Glutamatergic neuron (in vitro differentiated cells): ENCODE measurements around the gene ARL14. TPM values are rescaled to one million over a fixed set of nuclear protein-coding genes. Genes with fewer than 3 reads are reported as not detected.

Source experiments
- DNase-seq: peaks from one replicate; pipeline ENCODE4 v3.0.0; 2022
- H3K27ac Mint-ChIP-seq: one replicate; pipeline ENCODE4 v1.8.0; 2020; ENCODE audit warnings: mild to moderate bottlenecking, mixed read lengths, inconsistent platforms; ENCODE audit not compliant: unreplicated experiment
- H3K27me3 Mint-ChIP-seq: one replicate; pipeline ENCODE4 v1.8.0; 2020; ENCODE audit warnings: mild to moderate bottlenecking, moderate library complexity, mixed read lengths, inconsistent platforms; ENCODE audit not compliant: unreplicated experiment
- H3K36me3 Mint-ChIP-seq: one replicate; pipeline ENCODE4 v1.8.0; 2020; ENCODE audit warnings: mild to moderate bottlenecking, mixed read lengths, inconsistent platforms; ENCODE audit not compliant: unreplicated experiment
- H3K4me1 Mint-ChIP-seq: one replicate; pipeline ENCODE4 v1.8.0; 2020; ENCODE audit warnings: mild to moderate bottlenecking, low read depth, mixed read lengths, inconsistent platforms; ENCODE audit not compliant: unreplicated experiment
- H3K4me3 Mint-ChIP-seq: one replicate; pipeline ENCODE4 v1.8.0; 2020; ENCODE audit warnings: mild to moderate bottlenecking, mixed read lengths, inconsistent platforms; ENCODE audit not compliant: unreplicated experiment
- H3K9me3 Mint-ChIP-seq: one replicate; pipeline ENCODE4 v1.8.0; 2020; ENCODE audit warnings: mild to moderate bottlenecking, moderate library complexity, mixed read lengths, inconsistent platforms; ENCODE audit not compliant: unreplicated experiment
- CTCF ChIP-seq: fragments of 200-600 bp; sonication (generic); IDR thresholded peaks from one replicate; pipeline ENCODE4 v1.5.0; 2021; ENCODE audit not compliant: partially characterized antibody, unreplicated experiment
- total RNA-seq: library from RNA; stranded (reverse); fragmentation: NEBNext Ultra II Directional; extraction: Animal tissue kit (Norgen Biotek cat#: 25700); gene quantifications from one replicate; pipeline ENCODE4 v1.2.1, GENCODE V29; 2021; ENCODE audit not compliant: unreplicated experiment

The ARL14 gene
- total RNA-seq, 1 donor from 2014 or later: not detected

- Mint-ChIP-seq H3K4me3 (no peak overlapping the region), H3K36me3 (no peaks in the 10 kb centered on the region), H3K27me3 (no peaks in the 10 kb centered on the region), H3K27ac (no peak overlapping the region), H3K4me1 (no peaks in the 10 kb centered on the region), H3K9me3 (no peaks in the 10 kb centered on the region)
- DNase-seq: no peak
- TF ChIP-seq CTCF: no peak
Observed at GRCh38 chr3:160673188-160673587, 3.8 kb upstream of the ARL14 start.

- Mint-ChIP-seq H3K9me3 (no peaks in the 10 kb centered on the region), H3K4me1 (no peaks in the 10 kb centered on the region), H3K36me3 (no peaks in the 10 kb centered on the region), H3K4me3 (no peak overlapping the region), H3K27ac (no peak overlapping the region), H3K27me3 (peaks cover 1% of the 10 kb centered on the region)
- DNase-seq: no peak
- no peak for TF ChIP-seq CTCF
Observed at GRCh38 chr3:160675566-160676124, 1.3 kb upstream of the ARL14 start.

GRCh38 chr3:160677459-160677881 lies 510 bp downstream of the ARL14 start:
- no peak for DNase-seq
- Mint-ChIP-seq H3K4me1 (no peaks in the 10 kb centered on the region), H3K27ac (no peak overlapping the region), H3K4me3 (no peak overlapping the region), H3K27me3 (peaks cover 1% of the 10 kb centered on the region), H3K36me3 (no peaks in the 10 kb centered on the region), H3K9me3 (no peaks in the 10 kb centered on the region)
- no peak for TF ChIP-seq CTCF

- no peaks in the 10 kb centered on the region for H3K4me1 Mint-ChIP-seq
- TF ChIP-seq CTCF: no peak
- H3K9me3 Mint-ChIP-seq: peaks cover 2% of the 10 kb centered on the region
- H3K27ac Mint-ChIP-seq: no peak overlapping the region
- H3K36me3 Mint-ChIP-seq: no peaks in the 10 kb centered on the region
- H3K27me3 Mint-ChIP-seq: peaks cover 1% of the 10 kb centered on the region
- DNase-seq: no peak
- no peak overlapping the region for H3K4me3 Mint-ChIP-seq
Observed at GRCh38 chr3:160678292-160678842, 1.4 kb downstream of the ARL14 start.

GRCh38 chr3:160684368-160684740 lies 7.4 kb downstream of the ARL14 start:
- no peak for TF ChIP-seq CTCF
- Mint-ChIP-seq H3K27me3 (peaks cover 1% of the 10 kb centered on the region), H3K9me3 (peaks cover 2% of the 10 kb centered on the region), H3K4me3 (no peak overlapping the region), H3K27ac (no peak overlapping the region), H3K36me3 (no peaks in the 10 kb centered on the region), H3K4me1 (no peaks in the 10 kb centered on the region)
- no peak for DNase-seq
